HepG2 (cell line): Measurements from ENCODE around the gene AIP. TPM values are rescaled to one million over a fixed set of nuclear protein-coding genes. Genes with fewer than 3 reads are reported as not detected.

Source experiments
- ASH2L ChIP-seq: fragments of 300-600, 200-600 bp; sonication (generic); IDR thresholded peaks from 2 replicates; pipeline ENCODE4 v1.7.0; 2017; ENCODE audit warnings: low read depth, mild to moderate bottlenecking, moderate library complexity, mixed read lengths, low read length; ENCODE audit not compliant: insufficient read length
- FOSL2 ChIP-seq: sonication (generic); formaldehyde crosslinking; IDR thresholded peaks from 2 replicates; pipeline ENCODE4 v1.4.0; 2020; ENCODE audit warnings: missing genetic modification reagents
- GFI1 ChIP-seq: sonication (generic); formaldehyde crosslinking; IDR thresholded peaks from 2 replicates; pipeline ENCODE4 v1.5.0; 2020; ENCODE audit warnings: missing genetic modification reagents, mild to moderate bottlenecking, borderline replicate concordance
- HIVEP1 ChIP-seq: sonication (generic); formaldehyde crosslinking; IDR thresholded peaks from 2 replicates; pipeline ENCODE4 v1.4.0; 2020; ENCODE audit warnings: mild to moderate bottlenecking, missing genetic modification reagents
- HOMEZ ChIP-seq: IDR thresholded peaks from 2 replicates; pipeline ENCODE4 v1.6.1; 2016; ENCODE audit warnings: low read depth
- JUND ChIP-seq: sonication (generic); formaldehyde crosslinking; IDR thresholded peaks from 2 replicates; pipeline ENCODE4 v1.8.0; 2022; ENCODE audit warnings: mild to moderate bottlenecking, missing genetic modification reagents
- TGIF2 ChIP-seq: IDR thresholded peaks from 2 replicates; pipeline ENCODE4 v1.6.1; 2016; ENCODE audit warnings: control low read depth, missing compliant biosample characterization
- ZBTB7A ChIP-seq: sonication (generic); formaldehyde crosslinking; IDR thresholded peaks from 2 replicates; pipeline ENCODE4 v1.8.0; 2022; ENCODE audit warnings: mild to moderate bottlenecking, missing genetic modification reagents
- ZNF281 ChIP-seq: sonication (generic); formaldehyde crosslinking; IDR thresholded peaks from 2 replicates; pipeline ENCODE4 v1.4.0; 2020; ENCODE audit warnings: missing genetic modification reagents, borderline replicate concordance
- ZNF414 ChIP-seq: sonication (generic); formaldehyde crosslinking; IDR thresholded peaks from 2 replicates; pipeline ENCODE4 v1.5.0; 2020; ENCODE audit warnings: missing genetic modification reagents
- ZNF564 ChIP-seq: sonication (generic); formaldehyde crosslinking; IDR thresholded peaks from 2 replicates; pipeline ENCODE4 v1.8.1; 2023; ENCODE audit warnings: mild to moderate bottlenecking, missing genetic modification reagents
- ZNF574 ChIP-seq: sonication (generic); formaldehyde crosslinking; IDR thresholded peaks from 2 replicates; pipeline ENCODE4 v1.4.0; 2020; ENCODE audit warnings: missing genetic modification reagents
- ZNF577 ChIP-seq: sonication (generic); formaldehyde crosslinking; IDR thresholded peaks from 2 replicates; pipeline ENCODE4 v1.4.0; 2020; ENCODE audit warnings: mild to moderate bottlenecking, low read depth, missing genetic modification reagents, borderline replicate concordance
- ZNF687 ChIP-seq: sonication (generic); formaldehyde crosslinking; IDR thresholded peaks from 2 replicates; pipeline ENCODE4 v1.5.1; 2020; ENCODE audit warnings: mild to moderate bottlenecking, missing genetic modification reagents, moderate library complexity
- polyA plus RNA-seq, 8 experiments: library from polyadenylated mRNA; depleted of rRNA in 3 of 8; stranded (reverse) in 7 of 8; unstranded in 1 of 8; fragments of >200 nt; fragmentation: Illumina TruSeq in 4 of 8; extraction: Trizol in 4 of 8; gene quantifications; 2 replicates each; pipeline versions ENCODE4 v1.2.1 to v1.2.3, GENCODE V29; 2011 to 2016; ENCODE audit warnings: low read depth in 4 of 8, missing spikeins in 1 of 8, mixed read lengths in 1 of 8; ENCODE audit not compliant: insufficient read depth in 1 of 8
- total RNA-seq, 5 experiments: library from RNA; depleted of rRNA; stranded (reverse); fragments of >200 nt; fragmentation: Illumina TruSeq; extraction: Trizol; gene quantifications; 2 replicates each; pipeline ENCODE4 v1.2.3, GENCODE V29; 2016; ENCODE audit warnings: low read depth in 1 of 5

AIP gene
- total and polyA plus RNA-seq, 2 of the 13 experiments (the other 11 are each of a cell fraction or from before 2014, with no cell fraction given) = 51.8 to 110 TPM

GRCh38 chr11:67505605-67506396 is 23.0 kb downstream of the AIP start (continued):
- TF ChIP-seq ZNF574 (CRISPR knock-in tag) (peak; percentile 61), ZNF564 (CRISPR knock-in tag) (no peak), ZNF687 (CRISPR knock-in tag) (peak; percentile 85), HIVEP1 (CRISPR knock-in tag) (no peak), TGIF2 (CRISPR knock-in tag) (no peak), ZNF281 (no peak), HOMEZ (CRISPR knock-in tag) (no peak; the same call in 1 of the 2 replicates), FOSL2 (peak; percentile 32; the same call in 1 of the 2 replicates), ZNF414 (no peak), ZBTB7A (CRISPR knock-in tag) (0 out of 2 replicates have a peak, but pooled peaks have one; percentile 27), ASH2L (peak; percentile 27), GFI1 (CRISPR knock-in tag) (no peak), ZNF577 (CRISPR knock-in tag) (no peak), JUND (no peak; the same call in 1 of the 2 replicates)
